Muscle of leg (tissue), 11 donors: ENCODE data around the gene NAA10. TPM values are rescaled to one million over a fixed set of nuclear protein-coding genes. Genes with fewer than 3 reads are reported as not detected.

Experiments used
- DNase-seq: peaks from one replicate; pipeline ENCODE4 v3.0.0; 2013
- H3K27ac ChIP-seq: one replicate; pipeline ENCODE4 v1.5.1; 2013; ENCODE audit warnings: mild to moderate bottlenecking, low read length, control low read depth
- H3K27me3 ChIP-seq: one replicate; pipeline ENCODE4 v1.6.1; 2013; ENCODE audit warnings: low read length; ENCODE audit not compliant: control insufficient read depth, insufficient read depth
- H3K36me3 ChIP-seq: one replicate; pipeline ENCODE4 v1.6.1; 2013; ENCODE audit warnings: low read length; ENCODE audit not compliant: control insufficient read depth, insufficient read depth
- H3K4me1 ChIP-seq: one replicate; pipeline ENCODE4 v1.6.1; 2013; ENCODE audit warnings: low read length; ENCODE audit not compliant: control insufficient read depth, insufficient read depth
- H3K4me3 ChIP-seq: one replicate; pipeline ENCODE4 v1.5.1; 2013; ENCODE audit warnings: low read length, control low read depth
- H3K9me3 ChIP-seq: replicated peaks from 2 replicates; pipeline ENCODE4 v1.6.1; 2013; ENCODE audit warnings: low read depth, low read length; ENCODE audit not compliant: control insufficient read depth
- WGBS: methylation state at CpG from one replicate; pipeline ENCODE4 v1.1.5; 2013; ENCODE audit warnings: missing lambda C conversion rate; ENCODE audit not compliant: insufficient coverage; 5-methylcytosine and 5-hydroxymethylcytosine counted together
- polyA plus RNA-seq, 8 donors: library from polyadenylated mRNA; unstranded; fragments of 120-200 nt; gene quantifications; one replicate each; pipeline versions ENCODE4 v1.2.1 to v1.2.3, GENCODE V29; 2013; ENCODE audit warnings: inconsistent platforms in 1 of 8, low replicate concordance in 1 of 8; ENCODE audit not compliant: insufficient read length in 8 of 8, insufficient read depth in 1 of 8
- total RNA-seq: library from RNA; stranded (reverse); fragments of 120-200 nt; gene quantifications from one replicate; pipeline ENCODE4 v1.2.4, GENCODE V29; 2013

NAA10 gene
- total and polyA plus RNA-seq, 9 donors: 42.8 to 77.5 (median 63.3) TPM

DNA sequence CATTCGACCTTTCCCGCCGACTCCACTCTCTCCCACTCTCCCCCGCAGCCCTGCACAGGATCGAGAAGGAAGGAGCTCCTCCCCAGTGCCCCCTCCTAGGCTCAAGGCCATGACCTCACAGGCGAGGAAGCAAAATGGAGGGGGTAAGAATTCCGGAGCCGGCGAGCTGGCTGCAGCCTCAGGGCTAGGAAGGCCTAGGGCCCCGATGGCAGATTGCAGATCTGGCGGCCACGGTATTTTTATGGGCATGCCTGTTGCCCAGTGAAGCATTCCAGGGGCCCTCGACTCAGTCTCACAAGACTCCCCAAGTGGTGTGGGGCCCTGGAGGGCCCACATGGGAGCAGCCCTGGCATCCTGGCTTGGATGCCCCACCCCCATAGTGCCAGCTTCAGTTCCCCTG, 47.9 kb downstream of the NAA10 start:
- DNase-seq: no peak
- Histone ChIP-seq H3K27ac (no peak overlapping the region), H3K36me3 (no peaks in the 10 kb centered on the region), H3K9me3 (no peaks in the 10 kb centered on the region), H3K4me3 (no peak overlapping the region), H3K27me3 (peaks cover 78% of the 10 kb centered on the region), H3K4me1 (peaks cover 7% of the 10 kb centered on the region)
- 22% methylated on average over 7 of the region's 13 CpGs for WGBS

DNA sequence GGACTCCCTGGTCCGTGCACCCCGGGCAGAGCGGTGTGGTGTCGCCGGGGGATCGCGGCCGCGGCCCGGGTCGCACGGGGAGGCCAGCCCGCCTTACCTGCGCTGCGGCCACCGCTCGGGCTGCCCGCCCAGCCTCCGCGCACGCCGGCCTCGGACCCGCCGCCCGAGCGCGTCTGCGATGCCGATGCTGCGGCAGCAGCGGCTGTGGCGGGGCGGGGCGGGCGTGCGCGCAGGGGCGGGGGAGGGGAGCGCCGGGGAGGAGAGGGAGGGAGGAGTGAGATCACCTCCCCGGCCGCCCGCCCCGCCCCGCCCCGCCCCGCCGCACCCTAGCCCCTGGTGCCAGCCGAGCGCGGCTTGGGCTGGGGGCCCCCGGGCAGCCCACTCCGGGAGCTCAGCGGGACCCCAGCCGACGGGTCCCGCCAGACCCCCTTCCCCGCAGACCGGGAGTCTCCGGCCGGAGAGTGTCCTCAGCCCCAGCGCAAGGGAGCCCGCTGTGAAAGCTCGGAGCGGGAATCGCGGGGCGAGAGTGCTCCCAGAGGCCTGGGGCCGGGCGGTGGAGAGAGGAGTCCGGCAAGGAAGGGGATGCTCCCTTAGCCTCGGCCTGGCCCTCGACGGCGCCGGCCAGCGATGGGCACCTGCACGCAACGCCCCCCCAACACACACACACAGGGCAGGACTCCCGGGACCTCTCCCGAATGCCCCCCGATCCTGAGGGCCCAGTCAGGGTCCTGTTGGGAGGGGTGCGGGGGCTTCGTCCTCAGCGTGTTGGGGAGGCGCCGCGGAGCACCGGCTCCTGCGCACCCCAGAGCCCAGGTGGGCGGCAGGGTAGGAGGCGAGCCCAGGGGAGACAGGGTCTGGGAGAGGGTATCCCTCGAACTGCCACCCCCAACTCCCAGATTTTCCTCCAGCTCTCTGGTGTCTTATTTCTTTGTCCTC, 48.6 kb downstream of the NAA10 start, which contains the start of gene L1CAM:
Gene L1CAM, minus strand, starts transcription at position 206 of the 936 bp plus-strand sequence. CDS start 10,337 bp downstream, outside the sequence.
- Histone ChIP-seq H3K27me3 (peaks cover 83% of the 10 kb centered on the region), H3K4me1 (peaks cover 7% of the 10 kb centered on the region), H3K27ac (no peak within 1 kb of the TSS), H3K4me3 (no peak within 1 kb of the TSS), H3K36me3 (no peaks in the 10 kb centered on the region), H3K9me3 (no peaks in the 10 kb centered on the region)
- no peak for DNase-seq
- 21% methylated on average over 21 of the region's 94 CpGs for WGBS

DNA sequence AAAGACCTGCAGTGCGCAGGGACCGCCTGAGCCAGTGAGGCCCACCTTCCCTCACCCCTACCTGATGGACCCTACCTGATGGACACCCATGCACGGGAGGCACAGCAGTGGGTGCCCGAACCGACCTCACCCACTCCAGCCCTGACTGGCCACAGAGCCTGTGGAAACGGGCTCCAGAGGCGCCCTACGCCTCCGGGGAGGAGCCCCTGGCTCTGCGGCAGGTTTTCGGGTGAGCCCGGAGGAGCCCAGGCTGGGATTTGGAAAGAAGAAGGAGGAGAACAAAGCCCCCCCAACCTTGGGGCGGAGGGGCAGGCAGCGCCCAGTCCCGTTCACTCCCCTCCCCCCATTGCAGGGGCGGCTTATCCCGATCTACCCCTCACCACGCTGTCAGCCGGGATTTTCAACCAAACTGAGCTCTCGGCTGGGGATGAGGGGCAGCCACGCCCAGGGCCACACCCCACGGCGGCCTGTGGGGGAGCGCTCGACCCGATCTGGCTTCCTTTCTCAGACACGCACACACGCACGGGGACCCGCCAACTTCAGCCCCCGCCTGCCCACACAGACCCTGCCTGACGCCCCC, 49.5 kb downstream of the NAA10 start:
- Histone ChIP-seq H3K27ac (no peak overlapping the region), H3K4me3 (no peak overlapping the region), H3K9me3 (no peaks in the 10 kb centered on the region), H3K27me3 (peaks cover 87% of the 10 kb centered on the region), H3K4me1 (peaks cover 7% of the 10 kb centered on the region), H3K36me3 (no peaks in the 10 kb centered on the region)
- 28% methylated on average over 20 of the region's 32 CpGs for WGBS
- no peak for DNase-seq

DNA sequence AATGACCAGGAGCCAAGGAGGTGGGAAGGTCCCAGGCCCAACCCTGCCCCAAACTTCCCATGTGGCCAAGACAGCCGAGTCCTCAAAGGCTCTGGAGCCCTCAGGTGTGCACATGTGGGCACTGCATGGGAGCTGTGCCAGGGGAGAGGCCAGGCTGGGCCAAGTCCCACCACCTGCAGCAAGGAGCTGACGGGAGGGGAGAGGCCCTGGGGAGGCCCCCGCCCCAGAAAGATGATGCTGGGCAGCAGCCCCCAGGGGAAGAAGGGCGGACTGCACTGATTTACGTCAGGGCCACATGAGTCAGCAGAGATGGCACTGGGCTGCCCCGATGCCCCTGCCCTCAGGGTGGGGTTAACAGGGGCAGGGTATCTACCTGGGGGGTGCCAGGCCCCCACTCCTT, 50.2 kb downstream of the NAA10 start:
- no peak for DNase-seq
- H3K9me3 ChIP-seq: no peaks in the 10 kb centered on the region
- H3K4me1 ChIP-seq: peaks cover 7% of the 10 kb centered on the region
- no peak overlapping the region for H3K27ac ChIP-seq
- H3K27me3 ChIP-seq: peaks cover 93% of the 10 kb centered on the region
- H3K36me3 ChIP-seq: no peaks in the 10 kb centered on the region
- no peak overlapping the region for H3K4me3 ChIP-seq
- 52% methylated on average over 6 of the region's 6 CpGs for WGBS

DNA sequence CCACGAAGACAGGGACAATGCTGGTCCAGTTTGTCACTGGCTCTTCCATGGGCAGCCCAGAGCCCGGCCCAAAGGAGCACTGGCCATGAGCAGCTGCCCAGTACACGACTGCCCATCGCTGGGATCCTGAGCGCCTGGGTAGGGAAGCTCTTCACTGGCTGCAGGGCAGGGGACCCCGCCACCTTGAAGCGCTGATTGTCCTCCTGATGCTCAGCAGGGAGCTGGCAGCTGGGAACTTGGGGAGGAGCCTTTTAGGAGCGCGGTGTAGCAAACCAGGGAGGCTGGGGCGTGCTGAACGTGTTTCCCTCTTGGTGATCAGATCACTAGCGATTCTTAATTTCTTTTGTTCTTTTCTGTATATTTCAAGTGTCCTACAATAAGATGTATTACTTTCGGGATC, 50.7 kb downstream of the NAA10 start:
- H3K27me3 ChIP-seq: peaks cover 93% of the 10 kb centered on the region
- H3K4me1 ChIP-seq: peaks cover 11% of the 10 kb centered on the region
- H3K36me3 ChIP-seq: no peaks in the 10 kb centered on the region
- H3K4me3 ChIP-seq: no peak overlapping the region
- no peak for DNase-seq
- WGBS: 61% methylated on average over 7 of the region's 13 CpGs
- H3K27ac ChIP-seq: no peak overlapping the region
- no peaks in the 10 kb centered on the region for H3K9me3 ChIP-seq

DNA sequence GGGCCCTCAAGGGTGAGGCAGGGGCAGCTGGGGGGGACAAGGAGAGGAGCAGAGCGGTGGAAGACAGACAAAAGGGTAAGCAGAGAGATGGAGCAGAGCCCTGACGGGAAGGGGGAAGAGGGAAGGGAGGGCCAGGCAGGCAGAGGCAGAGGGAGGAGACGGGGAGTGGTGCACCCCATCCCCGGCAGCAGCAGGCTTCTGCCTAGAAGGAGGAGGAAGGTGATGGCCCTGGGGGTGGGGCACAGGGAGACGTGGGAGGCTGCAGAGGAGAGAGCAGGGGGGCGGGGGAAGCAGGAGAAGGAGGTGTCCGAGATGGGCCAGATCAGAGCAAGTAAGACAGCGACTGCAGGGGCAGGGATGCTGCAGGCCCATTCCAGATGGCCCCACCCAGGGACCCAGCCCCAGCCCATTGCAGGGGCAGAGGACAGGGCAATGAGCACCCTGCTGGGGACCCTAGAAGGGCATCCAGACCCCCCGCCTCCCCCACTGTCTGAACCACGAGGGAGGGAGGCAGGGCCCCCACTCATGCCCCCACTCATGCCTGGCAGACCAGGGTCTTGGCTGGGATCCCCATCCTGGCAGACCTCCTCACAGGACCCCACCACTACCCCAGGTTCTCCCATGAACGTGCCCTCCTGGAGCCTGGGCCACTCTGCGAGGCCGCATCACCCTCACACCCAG, 51.5 kb downstream of the NAA10 start:
- no peak for DNase-seq
- peaks cover 11% of the 10 kb centered on the region for H3K4me1 ChIP-seq
- peaks cover 96% of the 10 kb centered on the region for H3K27me3 ChIP-seq
- 40% methylated on average over 11 of the region's 13 CpGs for WGBS
- no peak overlapping the region for H3K4me3 ChIP-seq
- no peaks in the 10 kb centered on the region for H3K36me3 ChIP-seq
- no peaks in the 10 kb centered on the region for H3K9me3 ChIP-seq
- no peak overlapping the region for H3K27ac ChIP-seq

DNA sequence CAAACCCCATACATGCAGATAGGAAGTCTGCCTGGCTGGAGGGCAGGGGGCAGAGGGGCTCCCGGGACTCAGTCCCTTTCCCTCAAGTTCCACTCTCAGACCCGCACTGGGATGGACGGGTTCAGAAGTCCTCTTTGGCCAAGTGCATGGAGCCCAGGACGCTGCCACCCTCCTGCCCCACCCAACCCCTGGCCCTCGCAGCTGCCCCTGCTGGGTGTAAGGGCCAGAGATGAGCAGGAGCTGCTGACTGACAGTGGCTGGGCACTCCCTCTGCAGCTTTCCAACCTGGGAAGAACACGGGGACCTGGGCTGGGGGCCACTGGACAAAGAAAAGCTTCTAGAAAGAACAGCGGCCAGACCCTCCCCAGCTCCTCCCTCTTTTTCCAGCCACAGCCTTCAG, 52.3 kb downstream of the NAA10 start:
- H3K9me3 ChIP-seq: no peaks in the 10 kb centered on the region
- WGBS: no CpG with 5 or more reads among the region's 7 CpGs
- no peak overlapping the region for H3K27ac ChIP-seq
- no peak overlapping the region for H3K4me3 ChIP-seq
- peaks cover 96% of the 10 kb centered on the region for H3K27me3 ChIP-seq
- H3K36me3 ChIP-seq: no peaks in the 10 kb centered on the region
- H3K4me1 ChIP-seq: peaks cover 11% of the 10 kb centered on the region
- DNase-seq: no peak

DNA sequence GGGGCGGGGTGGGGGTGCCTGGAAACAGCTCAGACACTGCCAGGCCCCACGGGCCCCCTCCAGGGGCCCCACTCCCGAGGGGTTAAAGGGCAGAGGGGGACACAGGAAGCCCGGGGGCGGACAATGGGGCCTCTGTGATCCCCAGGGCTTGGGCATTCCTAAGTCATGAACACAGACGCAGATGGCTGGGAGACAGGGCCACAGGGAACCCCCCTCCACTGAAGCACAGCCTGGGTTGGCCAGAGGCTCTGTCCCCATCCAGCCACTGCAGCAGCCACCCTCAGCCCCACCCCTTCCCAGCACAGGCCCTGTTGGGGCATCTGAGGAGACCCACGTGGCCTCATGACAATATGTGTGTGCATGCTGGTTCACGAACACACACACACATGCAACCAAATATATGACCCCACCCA, 52.7 kb downstream of the NAA10 start:
- DNase-seq: no peak
- no peak overlapping the region for H3K27ac ChIP-seq
- no peaks in the 10 kb centered on the region for H3K36me3 ChIP-seq
- H3K4me3 ChIP-seq: no peak overlapping the region
- no peaks in the 10 kb centered on the region for H3K9me3 ChIP-seq
- H3K27me3 ChIP-seq: peaks cover 93% of the 10 kb centered on the region
- WGBS: 24% methylated on average over 5 of the region's 8 CpGs
- H3K4me1 ChIP-seq: peaks cover 11% of the 10 kb centered on the region

DNA sequence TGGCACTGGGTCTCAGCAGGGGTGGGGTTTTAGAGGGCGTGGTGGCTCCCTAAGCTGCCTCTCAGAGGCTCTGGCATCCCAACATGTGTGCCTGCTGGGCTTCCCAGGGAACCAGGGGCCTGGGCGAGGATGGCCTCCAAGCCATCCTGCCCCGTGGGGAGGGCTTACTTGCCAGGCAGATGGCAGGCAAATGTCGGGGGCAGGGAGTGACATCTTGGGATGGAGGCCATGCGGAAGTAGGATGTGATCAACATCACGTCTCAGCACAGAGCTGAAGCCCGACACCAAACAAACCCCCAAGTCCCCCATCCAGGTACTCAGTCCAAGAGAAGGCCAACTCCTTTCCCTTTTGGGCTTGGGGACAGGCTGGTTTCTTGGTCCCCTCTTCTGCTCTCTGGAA, 53.6 kb downstream of the NAA10 start:
- 57% methylated on average over 6 of the region's 7 CpGs for WGBS
- Histone ChIP-seq H3K4me3 (no peak overlapping the region), H3K27ac (no peak overlapping the region), H3K36me3 (no peaks in the 10 kb centered on the region), H3K4me1 (peaks cover 11% of the 10 kb centered on the region), H3K27me3 (peaks cover 87% of the 10 kb centered on the region), H3K9me3 (no peaks in the 10 kb centered on the region)
- DNase-seq: no peak

DNA sequence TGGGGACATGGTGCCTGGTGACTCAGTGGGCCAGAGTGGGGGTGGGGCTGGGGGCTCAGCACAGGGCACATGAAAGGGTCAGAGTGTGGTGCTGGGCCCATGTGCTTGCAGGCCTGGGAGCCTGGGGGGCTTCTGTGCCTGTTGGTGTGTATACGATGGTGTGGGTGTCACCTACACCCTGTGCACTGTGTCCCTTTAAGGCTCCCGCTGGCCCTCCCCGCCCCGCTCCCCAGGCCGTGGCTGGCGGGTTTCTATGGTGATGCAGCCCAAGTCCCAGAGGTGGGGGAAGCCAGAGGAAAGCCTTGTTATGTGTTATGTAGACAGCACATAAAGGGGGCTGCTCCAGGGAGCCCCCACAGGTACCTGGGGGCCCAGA, 54.4 kb downstream of the NAA10 start:
- no peaks in the 10 kb centered on the region for H3K9me3 ChIP-seq
- peaks cover 8% of the 10 kb centered on the region for H3K4me1 ChIP-seq
- 22% methylated on average over 6 of the region's 6 CpGs for WGBS
- no peak overlapping the region for H3K27ac ChIP-seq
- H3K36me3 ChIP-seq: no peaks in the 10 kb centered on the region
- DNase-seq: no peak
- no peak overlapping the region for H3K4me3 ChIP-seq
- peaks cover 84% of the 10 kb centered on the region for H3K27me3 ChIP-seq
